GM19372 (cell line): ENCODE results near the gene ZIC4.

Experiments
- ATAC-seq: cut with Tn5 transposase; IDR thresholded peaks from one replicate; pipeline ENCODE4 v1.9.1; 2021; ENCODE audit warnings: mild to moderate bottlenecking, low read depth, moderate library complexity; ENCODE audit not compliant: unreplicated experiment

The ZIC4 gene

DNA sequence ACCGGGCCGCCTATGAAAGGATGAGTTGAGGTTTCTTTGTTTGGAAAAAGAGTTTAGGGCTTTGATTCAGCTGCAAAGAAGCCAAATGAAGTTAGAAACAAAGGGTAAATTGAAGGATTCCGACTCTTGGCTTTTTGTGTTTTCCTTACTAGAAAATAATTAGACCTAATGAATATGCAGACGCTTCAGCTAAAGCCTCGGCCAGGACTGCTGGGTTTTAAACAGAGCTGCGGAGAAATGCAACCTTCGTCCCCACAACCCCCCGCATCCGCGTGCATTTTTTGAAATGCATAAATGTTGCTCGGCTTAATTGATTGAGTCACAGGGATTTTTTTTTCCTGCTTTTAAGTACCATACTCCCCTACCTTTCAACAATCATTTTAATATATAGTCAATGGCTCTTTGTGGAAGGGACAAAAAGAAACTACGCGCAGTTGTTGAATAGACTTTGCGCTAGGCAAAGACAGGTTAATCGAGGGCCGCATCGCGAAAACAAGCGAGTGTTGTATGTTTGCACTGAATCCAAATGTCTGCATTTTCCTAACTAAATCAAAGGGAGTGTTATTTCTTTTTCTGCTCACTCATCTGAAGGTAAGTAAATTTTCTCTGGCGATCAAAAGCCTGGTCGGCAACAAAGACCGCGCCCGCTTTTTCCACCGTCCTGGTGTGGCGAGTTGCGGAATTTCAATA lies 1.3 kb upstream of the ZIC4 start:
- no peak for ATAC-seq

DNA sequence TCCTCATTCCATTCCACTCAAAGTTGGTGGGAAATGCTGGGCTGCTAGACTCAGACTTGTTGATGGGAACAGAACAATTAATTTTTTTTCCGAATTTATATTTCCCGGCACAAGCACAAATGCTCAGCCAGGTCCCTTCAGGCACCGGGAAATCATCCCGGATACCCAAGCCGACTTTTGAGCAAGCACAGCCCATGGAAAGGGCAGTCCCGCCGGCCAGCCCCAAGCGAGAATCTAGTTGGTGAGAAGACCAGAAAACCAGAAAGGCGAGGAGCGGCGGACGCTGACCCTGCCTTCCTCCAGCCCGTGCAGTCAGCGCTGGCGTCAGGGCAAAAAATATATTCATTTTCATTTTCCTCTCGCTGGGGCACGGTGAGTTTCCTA lies 763 bp upstream of the ZIC4 start:
- ATAC-seq, result no peak

DNA sequence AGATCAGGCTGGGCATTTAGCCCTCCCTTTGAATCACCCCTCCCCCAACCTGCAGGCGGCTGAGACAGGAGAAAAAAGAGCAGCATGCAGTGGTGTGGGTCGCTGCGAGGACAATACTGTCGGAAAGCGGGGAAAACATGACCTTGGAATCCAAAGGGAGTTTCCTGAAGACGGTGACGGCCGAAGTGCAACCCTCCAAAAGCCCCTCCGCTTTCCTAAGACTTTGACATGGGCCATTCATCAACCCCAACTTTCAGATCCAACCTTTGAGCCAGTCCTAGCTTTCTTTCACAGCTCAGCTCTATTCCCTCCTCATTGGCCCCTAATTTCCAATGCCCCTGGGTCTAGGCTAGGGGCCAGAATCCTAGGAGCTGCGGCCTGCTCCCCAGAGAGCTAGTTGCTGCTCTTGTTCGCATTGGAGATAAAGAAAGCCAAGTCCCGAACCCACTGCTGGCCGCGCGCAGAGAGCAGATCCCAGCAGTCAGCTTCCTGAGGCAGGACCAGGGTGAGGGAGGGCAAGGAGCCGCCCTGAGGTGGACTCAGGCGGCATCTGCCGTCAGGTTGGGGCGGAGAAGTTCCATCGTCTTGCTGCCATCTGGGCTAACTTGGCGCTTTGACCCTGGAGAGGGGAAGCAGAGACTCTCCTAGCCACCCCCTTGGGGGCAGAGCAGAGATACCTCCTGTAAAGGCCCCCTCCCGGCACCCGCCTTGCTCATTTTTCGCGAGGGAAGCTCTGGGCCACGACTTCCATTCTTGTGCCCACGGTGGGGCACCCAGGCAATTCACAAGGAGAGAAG lies 914 bp downstream of the ZIC4 start:
- no peak for ATAC-seq

DNA sequence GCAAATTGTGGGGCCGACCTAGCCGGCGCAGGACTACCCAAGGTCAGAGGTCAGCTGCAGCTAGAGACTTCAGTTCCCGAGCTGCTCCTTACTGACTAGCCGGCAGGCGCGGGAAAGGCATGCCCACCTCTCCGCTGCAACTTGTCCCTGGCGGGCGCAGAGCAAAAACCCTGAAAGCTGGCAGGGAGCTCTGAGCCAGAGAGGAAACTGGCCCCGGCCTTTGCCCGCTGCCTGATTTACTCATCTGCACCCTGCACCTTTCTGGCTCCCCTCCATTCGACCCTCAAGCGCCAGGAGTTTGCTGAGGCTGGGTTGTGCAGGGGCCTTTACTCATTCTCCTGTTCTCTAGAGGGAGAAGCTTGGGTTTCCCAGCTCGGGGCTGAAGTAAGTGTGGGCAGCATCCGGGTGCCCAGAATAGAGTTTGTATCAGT lies 1.5 kb downstream of the ZIC4 start:
- no peak for ATAC-seq

DNA sequence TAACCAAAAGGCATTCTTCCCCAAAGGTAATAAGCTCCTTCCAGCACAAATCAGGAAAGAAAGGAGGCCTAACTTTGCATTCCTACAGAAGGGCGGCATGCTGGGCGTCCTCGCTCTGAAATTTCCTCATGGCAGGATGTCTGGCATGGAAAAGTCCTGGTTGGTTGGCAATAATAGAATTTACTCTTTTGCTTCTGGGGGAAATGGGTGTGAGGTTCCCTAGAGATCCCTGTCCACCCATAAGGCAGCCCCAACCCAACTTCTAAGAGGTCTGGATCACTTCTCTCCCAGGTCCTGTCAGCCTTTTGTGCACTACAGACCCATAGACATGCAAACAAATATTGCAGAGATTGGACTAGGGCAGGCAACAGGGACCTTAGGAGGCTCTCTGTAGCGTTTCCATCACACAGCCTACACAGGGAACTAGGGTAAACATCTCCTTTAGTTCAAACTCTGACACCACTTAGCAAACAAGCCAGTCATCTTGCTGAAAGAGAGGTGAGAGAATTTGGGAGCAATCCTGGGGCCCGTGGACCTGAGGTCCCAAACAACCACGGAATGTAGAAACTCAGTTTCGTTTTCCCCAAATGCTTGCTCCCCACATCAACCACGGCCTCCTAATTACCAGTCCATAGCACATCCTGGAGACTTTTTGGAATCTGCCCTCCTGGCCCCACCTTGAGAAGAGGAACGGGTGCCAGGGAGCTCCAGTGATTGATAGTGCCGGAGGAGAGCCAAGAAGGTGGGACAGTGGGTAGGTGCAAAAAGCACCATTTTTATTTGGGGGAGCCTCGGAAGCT lies 2.1 kb downstream of the ZIC4 start:
- ATAC-seq, result no peak

DNA sequence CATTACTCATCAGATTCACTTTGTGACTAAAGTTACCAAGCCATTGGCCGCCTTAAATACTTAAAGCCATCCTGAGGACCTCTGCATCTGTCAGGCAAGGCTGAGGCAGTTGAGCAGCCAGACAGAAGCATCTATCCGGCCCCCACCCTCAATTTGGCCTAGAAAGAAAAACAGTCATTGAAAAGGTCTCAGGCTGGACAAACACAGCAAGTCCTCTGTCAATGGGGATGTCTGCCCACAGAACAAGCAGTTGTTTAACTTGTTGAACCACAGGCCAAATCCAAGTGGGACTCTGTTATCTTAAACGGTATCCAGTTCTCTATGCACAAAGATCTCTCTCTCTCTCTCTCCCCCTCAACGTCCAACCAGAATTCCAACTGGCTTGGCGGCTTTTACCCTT lies 2.8 kb downstream of the ZIC4 start:
- no peak for ATAC-seq

DNA sequence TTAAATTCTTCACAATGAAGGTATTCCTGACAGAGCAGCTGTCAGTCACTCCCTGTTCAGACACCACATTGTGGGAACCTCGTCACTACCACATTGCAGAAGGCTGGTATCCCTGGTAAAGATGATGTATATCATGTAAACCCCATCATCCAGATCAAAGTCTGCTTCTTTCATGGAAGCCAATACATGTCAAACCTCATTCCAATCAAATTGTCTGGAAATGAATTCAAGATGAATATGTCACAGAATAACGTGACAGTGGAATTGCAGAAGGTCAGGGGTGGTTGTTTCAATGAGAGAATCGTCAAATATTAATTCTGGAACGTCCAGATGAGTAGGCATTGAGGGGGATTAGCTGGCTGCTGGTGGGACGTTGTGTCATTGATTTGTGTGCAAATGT lies 4.2 kb downstream of the ZIC4 start:
- ATAC-seq, result no peak

DNA sequence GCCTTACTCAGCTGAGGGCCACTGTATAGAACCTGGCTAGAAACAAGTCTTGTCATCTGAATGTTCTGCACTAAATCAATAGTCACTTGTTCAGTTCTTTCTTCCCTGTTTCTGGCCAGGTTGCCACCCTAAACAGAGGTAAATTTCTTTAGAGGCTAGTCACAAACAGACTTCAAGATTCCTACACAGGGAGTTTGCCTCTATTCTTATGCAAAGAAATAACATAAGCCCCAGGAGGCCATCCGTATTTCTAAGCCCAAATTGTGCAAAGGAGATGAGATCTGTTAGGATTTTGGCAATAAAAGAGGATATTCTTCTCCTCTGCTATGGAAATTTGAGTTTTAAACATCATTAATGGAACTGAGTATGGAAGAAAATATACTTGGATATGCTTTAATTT lies 4.9 kb downstream of the ZIC4 start:
- no peak for ATAC-seq

DNA sequence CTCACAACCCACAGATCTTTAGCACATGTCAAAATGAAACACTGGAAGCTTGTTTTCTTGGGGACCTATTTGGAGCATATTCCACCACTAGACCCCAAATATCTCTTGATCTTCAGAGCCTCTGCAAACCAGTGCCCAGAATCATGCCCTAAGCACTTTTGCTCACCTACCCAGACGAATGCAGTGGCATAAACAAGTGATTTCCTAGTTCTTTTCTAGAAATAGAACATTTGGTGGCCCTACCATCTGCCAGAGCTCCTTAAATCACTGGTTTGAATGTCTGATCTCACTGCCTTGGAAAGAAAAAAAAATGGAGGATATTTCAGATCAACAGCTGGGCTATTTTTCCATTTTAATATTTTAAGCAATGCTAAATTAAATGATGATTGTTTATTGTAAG lies 5.3 kb downstream of the ZIC4 start:
- ATAC-seq, result no peak

DNA sequence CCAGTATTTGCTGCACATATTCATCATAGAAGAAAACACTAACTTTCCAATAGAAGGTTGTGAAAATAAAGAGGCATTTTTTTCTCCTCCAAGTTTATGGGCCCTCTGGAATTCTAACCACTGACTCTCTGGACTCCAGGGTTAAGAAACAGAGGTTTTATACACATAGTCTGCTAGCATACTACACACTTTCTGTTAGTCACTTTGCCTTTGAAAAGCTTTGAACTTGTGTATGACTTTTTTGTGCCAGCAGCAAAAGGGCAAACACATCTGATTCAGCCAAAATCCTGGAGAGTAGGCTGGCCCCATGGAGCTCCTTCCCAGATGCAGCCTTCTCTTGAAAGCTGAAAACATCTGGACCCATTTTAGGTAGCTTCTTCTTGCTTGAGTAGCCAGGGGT lies 6.2 kb downstream of the ZIC4 start:
- ATAC-seq, result no peak

DNA sequence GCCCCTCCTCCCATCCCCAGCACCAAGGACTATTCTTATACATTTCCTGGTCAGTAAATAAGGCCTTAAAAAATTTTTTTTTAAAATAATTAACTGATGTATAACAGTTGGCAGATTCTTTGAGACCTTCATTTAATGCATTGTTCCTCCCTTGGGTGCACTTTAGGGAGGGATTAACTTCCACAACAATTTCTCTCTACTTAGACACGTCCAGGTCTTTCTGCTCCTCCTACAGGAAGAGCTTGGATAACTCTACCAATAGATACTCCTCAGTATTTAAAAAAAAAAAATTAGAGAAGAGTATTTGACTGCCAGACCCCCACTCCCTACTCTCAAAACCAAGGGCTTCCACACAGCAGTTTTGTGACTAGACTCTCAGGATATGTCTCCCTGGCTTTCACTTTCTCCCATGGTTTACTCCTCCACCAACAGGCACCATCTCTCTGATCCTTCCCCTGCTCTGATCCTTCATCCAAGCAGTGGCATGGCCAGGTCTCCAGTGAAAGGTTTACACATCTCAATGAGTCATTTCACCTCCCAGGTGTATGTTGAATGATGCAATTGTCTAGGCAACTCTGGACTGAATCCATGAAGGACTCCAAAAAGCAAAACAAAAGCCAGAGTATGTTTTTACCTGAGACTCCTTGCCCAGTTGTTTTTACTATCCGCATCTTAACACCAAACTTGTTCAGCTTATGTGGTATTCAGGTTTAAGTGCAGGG lies 7.4 kb downstream of the ZIC4 start:
- ATAC-seq, result no peak

DNA sequence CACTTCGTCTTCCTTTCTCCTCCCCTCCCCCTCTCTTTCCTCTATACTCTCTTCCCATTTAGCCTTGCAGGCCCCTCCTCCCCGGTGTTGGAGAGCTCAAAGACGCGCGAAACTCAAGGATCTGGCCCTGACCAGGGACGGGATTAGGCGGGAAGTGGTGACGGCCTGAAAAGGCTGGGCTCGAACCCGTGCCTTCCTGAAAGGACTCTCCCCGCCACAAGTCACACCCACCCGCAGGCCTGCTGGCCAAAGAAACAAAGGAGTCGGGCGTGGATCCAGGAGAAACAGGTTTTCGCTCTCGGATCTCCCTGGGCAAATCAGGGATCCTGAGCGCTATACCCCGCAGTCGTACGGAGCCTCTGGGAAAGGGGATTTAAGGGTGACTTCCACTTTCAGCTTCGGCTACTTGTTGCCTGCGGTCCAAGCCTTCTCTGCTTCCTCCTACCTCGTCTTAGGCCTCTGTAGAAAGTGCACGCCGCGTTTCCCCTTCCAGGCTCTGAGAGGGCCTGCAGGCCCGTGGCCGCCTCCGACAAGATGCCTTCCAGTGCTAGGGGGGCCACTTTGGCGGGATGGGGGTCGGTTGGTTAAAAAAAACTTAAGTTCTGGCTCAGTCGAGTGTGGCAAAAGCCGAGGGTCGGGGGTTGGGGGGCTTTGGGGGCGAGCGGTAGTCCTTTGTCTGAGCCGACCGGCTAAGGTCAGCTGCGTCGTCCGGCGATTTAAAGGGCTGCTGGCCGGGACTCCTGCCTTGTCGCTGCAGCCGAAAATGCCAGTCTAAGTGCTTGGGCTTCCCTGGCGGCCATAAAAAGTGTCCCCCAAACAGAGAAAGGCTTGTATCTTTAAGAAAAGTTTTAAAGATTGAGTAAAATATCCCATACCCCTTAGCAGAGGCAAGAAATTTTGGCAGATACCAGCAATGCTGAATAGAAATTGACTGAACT lies 8.2 kb downstream of the ZIC4 start:
- no peak for ATAC-seq

DNA sequence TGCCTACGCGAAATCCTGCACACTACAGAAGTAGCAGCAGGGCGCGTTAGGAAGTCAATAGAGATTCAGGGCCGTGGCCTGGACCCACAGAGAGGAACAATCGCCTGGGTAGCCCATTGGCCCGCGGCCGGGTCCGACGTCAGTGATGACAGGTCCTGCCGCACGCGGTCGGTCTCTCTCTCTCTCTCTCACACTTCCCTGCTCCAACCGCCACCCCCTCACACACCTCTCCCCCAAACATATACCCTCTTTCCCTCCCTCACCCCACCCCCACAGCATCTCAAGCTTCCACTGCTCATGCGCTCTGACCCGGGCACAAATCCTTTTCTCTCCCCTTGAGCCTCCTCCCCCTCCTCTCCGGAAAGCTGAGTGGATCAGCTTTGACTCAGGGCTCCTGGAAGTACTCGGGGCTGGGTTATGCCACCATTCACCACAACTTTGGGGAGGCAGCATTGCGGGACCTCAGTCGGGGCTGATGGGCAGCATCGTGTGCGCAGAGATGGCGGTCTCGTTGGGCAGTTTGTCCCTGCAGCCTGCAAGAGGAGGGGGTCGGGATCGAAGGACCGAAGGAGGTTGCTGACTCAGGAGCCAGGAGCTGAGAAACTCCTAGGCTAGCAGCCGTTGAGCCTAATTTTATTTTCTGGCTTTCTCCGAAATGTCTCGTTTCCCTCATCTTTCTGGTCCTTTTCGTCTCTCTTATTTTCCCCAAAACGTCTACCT lies 9.0 kb downstream of the ZIC4 start:
- no peak for ATAC-seq

DNA sequence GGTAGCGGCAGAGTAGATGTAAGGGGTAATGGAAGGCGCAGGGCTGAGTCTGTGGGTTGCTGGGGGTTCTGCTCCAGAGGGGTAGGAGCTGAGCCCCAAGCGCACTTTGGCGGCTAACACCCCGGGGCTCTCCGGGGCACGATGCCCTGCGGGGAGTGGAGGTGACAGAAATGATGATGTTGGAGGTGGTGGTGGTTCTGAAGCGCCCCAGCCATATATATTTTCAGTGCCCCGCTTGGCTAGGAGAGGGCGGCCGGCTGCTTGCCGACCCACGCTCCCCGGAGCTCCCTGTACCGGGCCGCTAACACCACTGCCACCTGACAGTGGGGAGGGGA lies 9.7 kb downstream of the ZIC4 start:
- ATAC-seq, result no peak

DNA sequence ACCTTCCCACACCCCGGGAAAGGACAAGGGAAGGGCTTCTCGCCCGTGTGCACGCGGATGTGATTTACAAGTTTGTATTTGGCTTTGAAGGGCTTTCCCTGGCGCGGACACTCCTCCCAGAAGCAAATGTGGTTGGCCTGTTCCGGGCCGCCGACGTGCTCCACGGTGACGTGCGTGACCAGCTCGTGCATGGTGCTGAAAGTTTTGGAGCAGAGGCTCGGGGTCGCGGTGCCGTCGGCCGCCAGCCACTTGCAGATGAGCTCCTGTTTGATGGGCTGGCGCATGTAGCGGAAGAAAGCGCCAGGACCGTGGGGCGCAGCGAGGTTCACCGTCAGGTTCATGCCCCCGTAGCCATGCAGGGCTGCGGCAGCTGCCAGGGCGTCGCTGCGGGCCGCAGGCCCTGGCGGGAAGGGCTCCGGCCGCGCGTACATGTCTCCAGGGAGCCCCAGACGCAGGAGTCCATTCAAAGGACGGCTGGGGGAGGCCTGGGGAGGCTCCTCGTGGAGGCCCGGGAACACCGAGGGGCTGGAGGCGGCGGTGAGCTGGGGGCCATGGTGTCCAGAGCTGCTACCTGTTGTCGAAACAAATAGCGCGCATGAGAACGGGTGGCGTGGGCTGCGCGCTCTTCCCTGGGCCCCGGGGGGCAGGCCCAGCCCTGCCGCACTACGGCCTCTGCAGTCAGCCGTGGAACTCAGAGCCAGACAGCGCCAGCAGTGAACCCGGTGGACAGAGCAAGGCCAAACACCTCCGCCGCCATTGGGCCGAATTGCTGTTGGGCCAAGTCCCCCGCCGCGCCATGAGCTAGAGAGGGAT lies 10.2 kb downstream of the ZIC4 start:
- ATAC-seq, result no peak

DNA sequence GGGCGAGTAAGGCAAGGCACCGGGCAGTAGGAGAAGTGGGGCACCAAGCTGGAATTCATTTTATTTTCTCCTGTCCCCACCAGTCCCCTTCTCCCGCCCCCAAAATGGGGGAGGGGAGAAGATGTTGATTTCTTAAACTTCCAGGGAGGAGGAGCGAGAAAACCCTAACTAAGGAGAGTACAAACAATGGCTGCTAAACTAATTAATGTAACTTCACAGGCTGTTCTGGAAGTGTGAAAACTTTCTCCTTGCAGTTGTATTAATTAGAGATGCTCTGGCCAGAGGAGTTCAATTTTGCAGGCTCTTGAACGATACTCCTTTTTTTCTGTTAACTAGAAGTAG lies 11.5 kb downstream of the ZIC4 start:
- ATAC-seq, result no peak

DNA sequence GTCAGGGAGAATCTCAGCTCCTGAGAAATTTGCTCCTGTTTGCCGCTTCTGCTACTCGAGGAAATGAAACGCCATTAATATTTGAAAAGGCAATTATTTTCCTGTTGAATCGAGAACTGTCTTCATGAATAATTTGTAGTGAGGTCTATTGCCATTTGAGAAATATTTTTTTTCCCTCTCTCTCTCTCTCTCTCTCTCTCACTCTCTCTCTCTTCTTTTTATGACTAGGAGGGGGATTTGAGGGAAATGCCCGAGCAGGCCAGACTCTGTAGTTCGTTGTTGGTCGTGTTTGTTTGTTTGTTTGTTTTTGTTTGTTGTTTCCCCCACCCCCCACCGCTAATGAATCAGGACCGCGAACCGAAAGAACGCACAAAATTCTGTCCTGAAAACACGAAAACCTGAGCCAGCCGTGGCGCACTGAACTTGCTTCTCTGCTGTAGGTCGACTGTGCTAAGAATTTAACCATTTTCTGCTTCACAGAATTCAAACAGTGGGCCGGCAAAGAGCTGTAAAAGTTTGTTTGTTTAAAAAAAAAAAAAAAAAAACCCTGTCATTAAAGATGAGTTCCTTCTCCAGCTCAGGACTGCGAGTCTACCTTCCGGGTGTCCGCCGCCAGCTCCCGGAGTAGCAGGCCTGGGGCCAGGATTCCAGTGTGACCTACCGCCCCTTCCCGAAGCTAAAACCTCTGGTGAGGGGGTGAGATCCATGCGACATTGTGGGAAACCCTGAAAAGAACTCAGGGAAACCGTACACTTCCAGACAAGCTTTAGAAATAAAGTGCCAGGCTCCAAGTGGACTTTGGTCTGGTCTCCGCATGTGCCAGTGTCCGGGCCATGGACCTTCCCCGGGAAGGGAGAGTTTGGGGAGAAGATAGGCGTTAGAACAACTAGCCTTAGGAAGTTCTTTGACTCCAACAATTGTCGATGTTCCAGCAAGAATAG lies 12.1 kb downstream of the ZIC4 start:
- no peak for ATAC-seq
